NCI-H1436 (cell line): ENCODE data around the gene CYGB.
A peak's percentile ranks its signal among the peaks of the same experiment; 100 is the strongest.

ENCODE experiments used
- DNase-seq: peaks from one replicate; lab custom pipeline; 2025; lab: John Stamatoyannopoulos, UW

CYGB gene

GRCh38 chr17:76500747-76501017 lies 36.8 kb downstream of the CYGB start:
- DNase-seq, result no peak

DNA sequence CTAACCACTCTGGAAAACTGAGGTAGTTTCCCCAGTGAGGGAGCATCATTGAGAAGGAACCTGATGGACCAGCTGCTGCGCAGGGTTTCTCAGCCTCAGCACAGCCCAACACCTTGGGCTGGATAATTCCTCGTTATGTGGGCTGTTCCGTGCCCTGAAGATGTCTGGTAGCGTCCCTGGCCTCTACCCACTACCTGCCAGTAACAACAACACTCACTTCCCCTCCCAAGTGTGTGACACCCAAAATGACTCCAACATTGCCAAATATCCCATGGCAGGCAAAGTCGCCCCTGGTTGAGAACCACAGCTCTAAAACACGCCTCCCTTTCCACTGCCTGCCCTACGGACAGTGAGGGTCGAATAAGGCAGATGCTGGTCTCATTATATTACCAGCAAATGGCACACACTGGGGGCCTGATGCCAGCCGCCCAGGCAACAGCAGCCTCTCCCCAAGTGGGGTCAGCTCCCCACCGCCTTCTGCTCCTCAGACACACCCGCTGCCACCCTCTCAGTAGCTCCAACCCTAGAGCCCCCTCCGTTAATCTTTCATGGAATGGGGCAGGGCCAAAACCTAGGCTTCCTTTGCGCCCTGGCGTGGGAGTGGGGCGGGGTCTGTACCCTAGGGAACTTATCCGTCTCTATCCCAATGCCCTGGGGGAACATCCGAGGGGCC lies 37.3 kb downstream of the CYGB start:
- no peak for DNase-seq

GRCh38 chr17:76499267-76499667 lies 38.2 kb downstream of the CYGB start:
- DNase-seq, result no peak

GRCh38 chr17:76498876-76499251 lies 38.6 kb downstream of the CYGB start:
- no peak for DNase-seq

DNA sequence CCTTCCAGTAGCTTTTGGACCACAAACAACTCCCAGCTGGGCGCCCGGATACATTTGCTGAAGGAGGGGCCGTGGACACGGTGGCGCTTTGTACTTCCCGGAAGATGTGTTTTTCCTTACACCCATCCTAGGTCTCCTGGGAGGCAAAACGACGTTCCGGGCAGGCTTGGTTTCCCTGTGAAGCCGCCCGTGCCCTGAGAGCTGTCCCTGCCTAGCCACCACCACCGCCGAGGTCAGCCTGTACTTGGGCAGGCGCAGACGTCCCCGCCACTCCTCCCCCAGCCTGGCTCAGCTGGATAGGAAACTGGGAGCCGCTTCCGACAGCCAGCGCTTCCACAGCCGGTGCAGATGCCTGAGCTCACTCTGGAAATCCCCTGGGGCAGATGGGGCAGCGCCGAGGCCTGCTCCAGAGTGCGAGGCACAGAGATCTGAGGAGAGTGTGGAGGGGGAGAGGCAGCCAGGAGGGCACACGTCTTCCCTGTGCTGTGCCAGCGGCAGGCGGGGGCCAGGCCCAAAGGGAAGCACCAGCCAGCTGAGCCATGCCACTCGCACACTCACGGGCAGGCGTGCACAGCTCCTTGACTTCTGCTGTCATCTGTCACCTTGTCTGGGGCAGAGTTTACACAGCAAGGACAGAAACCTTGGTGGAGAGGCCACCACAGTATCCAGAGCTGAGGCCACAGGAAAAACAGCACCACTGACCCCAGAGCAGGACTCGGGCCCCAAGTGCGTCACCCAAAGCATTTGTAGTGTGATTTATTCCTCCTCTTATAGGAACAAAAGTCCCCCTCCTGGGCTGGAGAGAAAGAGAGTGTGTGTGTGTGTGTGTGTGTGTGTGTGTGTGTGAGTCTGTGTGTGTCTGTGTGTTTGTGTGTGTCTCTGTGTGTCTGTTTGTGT lies 39.3 kb downstream of the CYGB start:
- no peak for DNase-seq

- no peak for DNase-seq
These were observed 39.9 kb downstream of the CYGB start for GRCh38 chr17:76497699-76497978.

DNA sequence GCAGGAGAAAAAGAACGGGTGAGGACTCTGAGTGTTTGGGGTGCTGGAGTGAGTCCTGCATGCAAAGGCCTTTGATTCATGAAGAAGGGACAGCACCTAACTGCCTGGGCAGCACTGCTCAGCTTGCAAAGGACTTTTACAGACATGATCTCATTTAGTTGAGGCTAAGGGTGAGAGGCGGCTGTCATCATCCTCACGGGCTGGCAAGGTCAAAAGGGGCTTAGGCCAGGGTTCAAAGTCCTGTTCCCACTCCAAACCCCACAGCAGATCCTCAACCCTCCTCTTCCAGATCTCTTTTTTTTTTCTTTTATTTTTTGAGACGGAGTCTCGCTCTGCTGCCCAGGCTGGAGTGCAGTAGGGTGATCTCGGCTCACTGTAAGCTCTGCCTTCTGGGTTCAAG lies 41.0 kb downstream of the CYGB start:
- no peak for DNase-seq

- DNase-seq, result no peak
These were observed 41.7 kb downstream of the CYGB start for GRCh38 chr17:76495663-76496400.

DNA sequence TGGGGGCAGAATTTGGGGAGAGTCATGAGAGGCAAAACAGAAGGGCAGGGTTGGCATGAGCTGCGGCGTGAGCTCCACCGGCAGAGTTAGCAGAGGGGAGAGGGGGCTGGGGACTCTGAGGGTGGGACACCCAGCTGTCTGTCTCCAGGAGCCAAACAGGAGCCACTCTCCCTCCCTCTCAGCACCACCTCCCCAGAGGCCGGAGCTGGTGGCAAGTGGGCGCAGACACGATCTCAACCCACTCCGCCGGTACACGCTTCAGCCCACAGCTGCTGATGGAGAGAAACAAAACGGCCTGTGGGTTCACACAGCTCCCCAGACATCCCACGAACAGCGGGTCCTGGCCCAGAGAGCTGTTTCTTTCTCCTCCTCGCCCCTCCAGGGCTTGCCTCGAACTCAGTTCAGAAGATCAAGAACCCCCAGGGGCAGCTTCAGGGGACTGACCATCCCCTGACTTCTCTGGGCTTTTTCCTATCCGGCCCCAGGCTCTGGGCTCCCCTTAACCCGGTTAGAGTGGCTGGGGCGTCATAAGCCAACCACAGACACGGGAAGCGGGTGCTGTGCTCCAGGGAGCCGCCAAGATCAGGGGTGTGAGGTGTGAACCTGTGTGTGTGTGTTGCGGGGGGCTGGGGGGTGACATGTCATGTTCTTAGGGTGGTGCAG lies 43.9 kb downstream of the CYGB start:
- no peak for DNase-seq

GRCh38 chr17:76492989-76493501 lies 44.5 kb downstream of the CYGB start:
- no peak for DNase-seq

DNA sequence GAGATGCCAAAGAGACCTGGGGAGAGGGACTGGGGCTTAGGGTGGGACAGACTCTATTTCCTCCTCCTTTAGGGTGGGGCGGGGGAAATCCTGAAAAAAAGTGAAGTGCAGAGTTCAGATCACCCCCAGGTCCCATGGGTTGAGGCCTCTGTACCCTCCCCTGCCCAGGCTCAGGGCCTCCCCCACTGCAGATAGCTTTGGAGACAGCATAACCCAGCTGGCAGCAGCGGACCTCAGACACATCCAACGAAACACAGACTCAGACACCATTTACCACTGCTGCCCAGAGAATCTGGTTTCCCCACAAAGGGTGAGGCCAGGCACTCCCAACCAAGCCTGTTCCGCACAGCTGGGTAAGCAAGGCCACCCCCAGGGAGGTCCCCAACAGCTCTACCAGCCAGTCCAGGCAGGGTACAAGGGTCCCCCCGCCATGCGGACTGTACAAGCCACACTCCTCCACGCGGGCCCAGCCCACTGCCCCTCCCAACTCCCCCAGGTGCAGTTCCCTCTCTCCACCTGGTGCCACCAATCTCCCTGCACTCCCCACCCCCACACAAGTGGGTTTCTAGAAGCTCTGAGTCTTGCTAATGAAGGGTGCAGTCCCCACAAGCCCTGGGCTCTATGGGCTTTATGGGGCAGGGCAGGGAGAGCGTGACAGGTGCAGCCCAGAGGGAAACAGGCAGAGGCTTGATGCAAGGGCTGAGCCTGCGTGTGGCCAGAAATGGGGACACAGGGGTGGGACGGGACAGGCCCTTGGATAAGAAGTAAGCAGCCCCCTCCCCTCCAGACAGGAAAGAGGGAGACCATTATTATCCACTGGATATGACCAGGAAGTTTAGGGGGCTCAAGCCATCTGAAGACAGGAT lies 45.2 kb downstream of the CYGB start:
- DNase-seq, result peak; percentile 10

- DNase-seq, result no peak
These were observed 46.0 kb downstream of the CYGB start for GRCh38 chr17:76491271-76492122.

- DNase-seq, result no peak
These were observed 47.3 kb downstream of the CYGB start for GRCh38 chr17:76490112-76490710.

- DNase-seq, result no peak
These were observed 49.9 kb downstream of the CYGB start for GRCh38 chr17:76487451-76488192.

GRCh38 chr17:76485569-76485968 lies 51.9 kb downstream of the CYGB start:
- DNase-seq, result no peak

DNA sequence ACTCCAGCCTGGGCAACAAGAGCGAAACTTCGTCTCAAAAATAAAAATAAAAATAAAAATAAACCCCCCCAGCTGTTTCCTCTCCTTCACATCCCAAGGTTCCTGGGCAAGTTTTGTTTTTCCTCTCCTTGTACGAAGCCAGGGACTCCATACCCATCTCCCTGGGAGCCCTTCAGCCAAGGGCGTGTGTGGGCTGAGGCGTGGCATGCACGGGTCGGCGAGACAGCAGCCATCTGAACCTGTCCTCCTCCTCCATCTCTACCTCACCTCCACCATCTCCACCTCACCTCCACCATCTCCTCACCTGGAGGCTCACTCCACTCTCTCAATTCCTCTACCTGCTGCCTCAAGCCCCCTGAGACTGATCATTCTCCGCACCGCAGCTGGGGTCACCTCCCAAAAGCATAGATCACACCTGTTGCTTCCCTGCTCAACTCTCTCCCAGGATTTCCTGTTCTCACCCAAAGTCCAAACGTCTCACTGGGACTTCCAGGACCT lies 53.2 kb downstream of the CYGB start:
- no peak for DNase-seq

DNA sequence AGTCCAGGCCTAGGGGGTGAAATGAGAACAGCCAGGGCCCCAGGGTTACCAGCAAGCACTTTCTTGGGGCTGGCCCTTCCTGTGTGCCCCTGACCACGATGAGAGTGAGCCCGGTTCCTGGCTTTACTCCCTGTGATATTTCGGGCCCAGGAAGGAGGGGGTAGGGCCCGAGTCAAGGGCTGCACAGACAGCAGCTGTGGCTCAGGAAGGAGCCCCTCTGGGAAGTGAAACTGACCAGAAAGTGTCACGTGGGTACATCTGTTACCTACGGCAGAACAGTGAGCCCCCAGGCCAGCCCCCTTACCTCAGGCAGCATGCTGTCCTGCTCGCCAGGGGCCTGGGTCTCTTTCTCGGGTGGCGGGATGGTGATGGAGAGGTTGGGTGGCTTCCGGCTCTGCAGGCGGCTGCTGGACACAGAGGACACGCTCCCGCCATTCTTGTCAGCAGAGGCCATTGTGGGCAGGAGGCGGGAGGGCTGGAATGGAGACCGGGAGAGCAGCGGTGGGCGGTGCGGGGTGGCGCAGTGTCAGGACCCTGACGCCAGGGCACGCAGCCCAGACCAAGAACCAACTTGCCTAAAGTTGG lies 56.3 kb downstream of the CYGB start:
- no peak for DNase-seq

GRCh38 chr17:76480632-76481031 lies 56.9 kb downstream of the CYGB start:
- no peak for DNase-seq

GRCh38 chr17:76479515-76480060 lies 57.9 kb downstream of the CYGB start:
- no peak for DNase-seq
